Mesendoderm (in vitro differentiated cells): Measurements from ENCODE around the gene KYNU.
"Not testable (repeated sequence)": the region's sequence is repeated elsewhere in the genome, so short reads cannot be mapped to it uniquely, and the experiment has no call there.

Source experiments
- DNase-seq: peaks from one replicate; pipeline ENCODE4 v3.0.0; 2013
- H2AK5ac ChIP-seq: 2 replicates; pipeline ENCODE4 v1.6.1; 2013; ENCODE audit warnings: low read length, inconsistent platforms
- H2BK120ac ChIP-seq: 2 replicates; pipeline ENCODE4 v1.6.1; 2013; ENCODE audit warnings: low read depth, mild to moderate bottlenecking, low read length, moderate library complexity, mixed read lengths
- H2BK15ac ChIP-seq: replicated peaks from 2 replicates; pipeline ENCODE4 v1.6.1; 2013; ENCODE audit warnings: low read depth, mild to moderate bottlenecking, moderate library complexity
- H2BK5ac ChIP-seq: 2 replicates; pipeline ENCODE4 v1.6.1; 2013; ENCODE audit warnings: low read length, inconsistent platforms
- H3K18ac ChIP-seq: 2 replicates; pipeline ENCODE4 v1.6.1; 2013; ENCODE audit warnings: mild to moderate bottlenecking, low read length, mixed read lengths
- H3K23ac ChIP-seq: one replicate; pipeline ENCODE4 v1.6.1; 2013; ENCODE audit warnings: low read length
- H3K27ac ChIP-seq: 2 replicates; pipeline ENCODE4 v1.5.1; 2013; ENCODE audit warnings: low read depth, mild to moderate bottlenecking, inconsistent platforms, low read length, moderate library complexity
- H3K27me3 ChIP-seq: 2 replicates; pipeline ENCODE4 v1.6.1; 2013; ENCODE audit warnings: low read length, control low read depth, mild to moderate bottlenecking, inconsistent platforms; ENCODE audit not compliant: insufficient read depth, poor library complexity
- H3K36me3 ChIP-seq: 2 replicates; pipeline ENCODE4 v1.6.1; 2013; ENCODE audit warnings: low read length, inconsistent platforms; ENCODE audit not compliant: control insufficient read depth, insufficient read depth
- H3K4ac ChIP-seq: one replicate; pipeline ENCODE4 v1.6.1; 2013; ENCODE audit warnings: low read depth, mild to moderate bottlenecking, low read length, moderate library complexity
- H3K4me1 ChIP-seq: 2 replicates; pipeline ENCODE4 v1.6.1; 2013; ENCODE audit warnings: low read depth, low read length, inconsistent platforms; ENCODE audit not compliant: control insufficient read depth
- H3K4me2 ChIP-seq: 2 replicates; pipeline ENCODE4 v1.6.1; 2013; ENCODE audit warnings: low read length
- H3K4me3 ChIP-seq: 2 replicates; pipeline ENCODE4 v1.5.1; 2013; ENCODE audit warnings: mild to moderate bottlenecking, low read length
- H3K56ac ChIP-seq: one replicate; pipeline ENCODE4 v1.6.1; 2013; ENCODE audit warnings: low read length
- H3K79me1 ChIP-seq: 2 replicates; pipeline ENCODE4 v1.6.1; 2013; ENCODE audit warnings: low read length, inconsistent platforms
- H3K79me2 ChIP-seq: 2 replicates; pipeline ENCODE4 v1.6.1; 2013; ENCODE audit warnings: mild to moderate bottlenecking, low read length; ENCODE audit not compliant: control insufficient read depth, insufficient read depth
- H3K9ac ChIP-seq: 2 replicates; pipeline ENCODE4 v1.6.1; 2013; ENCODE audit warnings: low read length, inconsistent platforms
- H4K5ac ChIP-seq: one replicate; pipeline ENCODE4 v1.6.1; 2013; ENCODE audit warnings: low read length
- H4K8ac ChIP-seq: one replicate; pipeline ENCODE4 v1.6.1; 2013; ENCODE audit warnings: low read depth, mild to moderate bottlenecking, control low read depth, low read length, moderate library complexity
- WGBS: extraction: QIAGEN DNeasy Blood & Tissue Kit; methylation state at CpG from one replicate; pipeline ENCODE4 v1.1.7; 2013; ENCODE audit warnings: low lambda C conversion rate, missing lambda C conversion rate; ENCODE audit not compliant: insufficient coverage; ENCODE audit errors: extremely low coverage; 5-methylcytosine and 5-hydroxymethylcytosine counted together

Gene KYNU

GRCh38 chr2:142862299-142862698, 15.2 kb upstream of the KYNU start:
- no peak overlapping the region for H4K8ac ChIP-seq
- no peak overlapping the region for H2BK5ac ChIP-seq
- no peak overlapping the region for H3K4me2 ChIP-seq
- no peak overlapping the region for H3K9ac ChIP-seq
- no peak overlapping the region for H2BK15ac ChIP-seq
- no peak for DNase-seq
- H2BK120ac ChIP-seq, result no peak overlapping the region
- no peak overlapping the region for H3K23ac ChIP-seq
- H2AK5ac ChIP-seq, result no peak overlapping the region
- no peak overlapping the region for H3K4me3 ChIP-seq
- no peak overlapping the region for H3K27ac ChIP-seq
- H3K79me1 ChIP-seq, result no peaks in the 10 kb centered on the region
- H3K56ac ChIP-seq, result no peak overlapping the region
- H4K5ac ChIP-seq, result no peak overlapping the region
- WGBS, result no CpG with 5 or more reads among the region's 4 CpGs
- H3K4me1 ChIP-seq, result no peaks in the 10 kb centered on the region
- H3K79me2 ChIP-seq, result no peaks in the 10 kb centered on the region
- no peaks in the 10 kb centered on the region for H3K36me3 ChIP-seq
- H3K27me3 ChIP-seq, result no peaks in the 10 kb centered on the region
- no peak overlapping the region for H3K4ac ChIP-seq
- H3K18ac ChIP-seq, result no peak overlapping the region

- Histone ChIP-seq H2BK15ac (no peak overlapping the region), H3K27ac (no peak overlapping the region), H3K79me1 (no peaks in the 10 kb centered on the region), H2BK5ac (no peak overlapping the region), H3K18ac (no peak overlapping the region), H3K4ac (no peak overlapping the region), H3K23ac (no peak overlapping the region), H4K8ac (no peak overlapping the region), H3K27me3 (no peaks in the 10 kb centered on the region), H3K9ac (no peak overlapping the region), H4K5ac (no peak overlapping the region), H3K36me3 (no peaks in the 10 kb centered on the region), H3K56ac (no peak overlapping the region), H3K79me2 (no peaks in the 10 kb centered on the region), H2AK5ac (no peak overlapping the region), H3K4me3 (no peak overlapping the region), H2BK120ac (no peak overlapping the region), H3K4me1 (no peaks in the 10 kb centered on the region), H3K4me2 (no peak overlapping the region)
- no CpG with 5 or more reads among the region's 5 CpGs for WGBS
- DNase-seq, result no peak
Measured at GRCh38 chr2:142862847-142863246, 14.6 kb upstream of the KYNU start.

- H3K56ac ChIP-seq, result no peak overlapping the region
- no peak overlapping the region for H2BK15ac ChIP-seq
- no peak overlapping the region for H3K4me2 ChIP-seq
- no peak overlapping the region for H2BK5ac ChIP-seq
- H3K23ac ChIP-seq, result no peak overlapping the region
- H3K79me1 ChIP-seq, result no peaks in the 10 kb centered on the region
- no peak overlapping the region for H3K18ac ChIP-seq
- H3K4me1 ChIP-seq, result no peaks in the 10 kb centered on the region
- H3K27ac ChIP-seq, result no peak overlapping the region
- no peak overlapping the region for H4K5ac ChIP-seq
- WGBS, result no CpG with 5 or more reads among the region's 2 CpGs
- no peaks in the 10 kb centered on the region for H3K36me3 ChIP-seq
- no peaks in the 10 kb centered on the region for H3K27me3 ChIP-seq
- DNase-seq, result no peak
- H2AK5ac ChIP-seq, result no peak overlapping the region
- H4K8ac ChIP-seq, result peak overlapping the region; percentile 13
- H3K9ac ChIP-seq, result no peak overlapping the region
- H3K4me3 ChIP-seq, result no peak overlapping the region
- no peaks in the 10 kb centered on the region for H3K79me2 ChIP-seq
- no peak overlapping the region for H3K4ac ChIP-seq
- no peak overlapping the region for H2BK120ac ChIP-seq
Measured at GRCh38 chr2:142863485-142863961, 13.9 kb upstream of the KYNU start.

- H3K23ac ChIP-seq, H3K79me2 ChIP-seq, H3K36me3 ChIP-seq, H4K5ac ChIP-seq, H2BK120ac ChIP-seq, H3K4me1 ChIP-seq, DNase-seq, H3K4me3 ChIP-seq, H3K56ac ChIP-seq, H3K4me2 ChIP-seq, H3K79me1 ChIP-seq, H2AK5ac ChIP-seq, H2BK15ac ChIP-seq, H3K27ac ChIP-seq, H3K9ac ChIP-seq, H3K27me3 ChIP-seq, H4K8ac ChIP-seq, H3K4ac ChIP-seq, H2BK5ac ChIP-seq, H3K18ac ChIP-seq: not testable (repeated sequence)
- no CpG with 5 or more reads among the region's 2 CpGs for WGBS
Measured at GRCh38 chr2:142864605-142865004, 12.9 kb upstream of the KYNU start.

GRCh38 chr2:142865924-142866323, 11.5 kb upstream of the KYNU start:
- Histone ChIP-seq H2AK5ac (no peak overlapping the region), H3K4me1 (no peaks in the 10 kb centered on the region), H3K4ac (no peak overlapping the region), H3K9ac (no peak overlapping the region), H4K8ac (no peak overlapping the region), H3K56ac (no peak overlapping the region), H2BK120ac (no peak overlapping the region), H3K18ac (no peak overlapping the region), H3K36me3 (no peaks in the 10 kb centered on the region), H3K27ac (no peak overlapping the region), H3K79me1 (no peaks in the 10 kb centered on the region), H3K79me2 (no peaks in the 10 kb centered on the region), H3K4me3 (no peak overlapping the region), H4K5ac (no peak overlapping the region), H3K4me2 (no peak overlapping the region), H2BK15ac (no peak overlapping the region), H3K27me3 (no peaks in the 10 kb centered on the region), H3K23ac (no peak overlapping the region), H2BK5ac (no peak overlapping the region)
- DNase-seq, result no peak
- WGBS, result no CpG with 5 or more reads among the region's 1 CpG

- no peak overlapping the region for H3K9ac ChIP-seq
- no peak for DNase-seq
- no peaks in the 10 kb centered on the region for H3K4me1 ChIP-seq
- H2BK5ac ChIP-seq, result no peak overlapping the region
- no peak overlapping the region for H3K4me2 ChIP-seq
- no peaks in the 10 kb centered on the region for H3K27me3 ChIP-seq
- H3K79me2 ChIP-seq, result no peaks in the 10 kb centered on the region
- no peak overlapping the region for H4K8ac ChIP-seq
- no peak overlapping the region for H3K23ac ChIP-seq
- no peaks in the 10 kb centered on the region for H3K79me1 ChIP-seq
- no peak overlapping the region for H2BK15ac ChIP-seq
- H2BK120ac ChIP-seq, result no peak overlapping the region
- H3K56ac ChIP-seq, result no peak overlapping the region
- H3K4ac ChIP-seq, result no peak overlapping the region
- H3K36me3 ChIP-seq, result no peaks in the 10 kb centered on the region
- no peak overlapping the region for H3K18ac ChIP-seq
- WGBS, result no CpG with 5 or more reads among the region's 2 CpGs
- no peak overlapping the region for H2AK5ac ChIP-seq
- H3K4me3 ChIP-seq, result no peak overlapping the region
- H3K27ac ChIP-seq, result no peak overlapping the region
- no peak overlapping the region for H4K5ac ChIP-seq
Measured at GRCh38 chr2:142866426-142866825, 11.0 kb upstream of the KYNU start.
